ENCODE results near the gene HOXB7.

Gene HOXB7

DNA sequence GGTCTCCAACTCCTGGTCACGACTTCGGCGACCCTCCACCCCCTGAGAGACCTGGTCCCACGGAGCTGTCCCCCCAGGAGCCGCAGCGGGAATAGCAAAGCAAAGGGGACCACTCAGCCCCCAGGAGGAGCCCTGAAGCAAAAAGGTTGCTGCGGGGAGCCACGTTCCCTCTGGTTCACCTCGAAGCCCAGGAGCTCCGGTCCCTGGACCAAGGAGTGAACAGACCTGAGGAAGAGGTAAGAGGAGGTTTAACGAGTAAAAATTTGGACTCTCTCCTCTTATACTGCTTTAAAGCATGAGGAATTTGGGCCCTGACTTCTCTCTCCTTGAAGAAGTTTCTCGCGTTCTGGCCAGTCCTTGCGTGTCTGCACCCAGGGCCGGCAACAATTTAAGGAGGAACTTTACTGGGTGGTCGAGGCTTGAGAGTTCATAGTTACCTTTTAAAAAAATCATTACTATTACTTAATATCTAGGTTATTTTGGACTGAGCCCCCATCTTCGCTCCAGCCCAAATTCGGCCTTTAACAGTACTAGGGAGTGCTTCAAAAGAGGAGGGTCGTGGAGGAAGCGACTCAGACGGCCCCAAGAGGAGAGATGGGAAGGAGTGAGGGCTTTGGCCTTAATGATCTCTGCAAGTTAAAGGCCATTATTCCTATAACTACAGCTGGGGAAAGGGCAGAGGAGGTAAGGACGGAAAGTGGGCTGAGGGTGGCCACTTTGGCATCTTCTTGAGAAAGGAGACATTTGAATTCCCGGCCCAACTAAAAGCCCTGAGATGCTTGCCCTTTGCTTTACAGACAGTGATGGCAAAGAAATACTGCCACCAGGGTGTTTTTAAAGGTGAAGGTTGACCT lies 32.3 kb upstream of the HOXB7 start:
- WGBS, result 18% methylated on average over 21 of the region's 23 CpGs
- no peak overlapping the region for H3K9ac ChIP-seq (ENCODE audit: low read depth, low read length)
- H3K27me3 ChIP-seq (ENCODE audit: insufficient read depth, low read length), result peaks cover 100% of the 10 kb centered on the region
- peaks cover 5% of the 10 kb centered on the region; the same call in 1 of the 2 replicates for H3K4me1 ChIP-seq (ENCODE audit: insufficient read depth, low read length)
- no peaks in the 10 kb centered on the region for H3K9me3 ChIP-seq (ENCODE audit: insufficient read depth, low read depth, low read length)
- no peaks in the 10 kb centered on the region for H3K36me3 ChIP-seq (ENCODE audit: insufficient read depth, low read length)
- H3K27ac ChIP-seq (ENCODE audit: low read depth, low read length), result no peak overlapping the region
- H3K4me3 ChIP-seq (ENCODE audit: low read length), result no peak overlapping the region

DNA sequence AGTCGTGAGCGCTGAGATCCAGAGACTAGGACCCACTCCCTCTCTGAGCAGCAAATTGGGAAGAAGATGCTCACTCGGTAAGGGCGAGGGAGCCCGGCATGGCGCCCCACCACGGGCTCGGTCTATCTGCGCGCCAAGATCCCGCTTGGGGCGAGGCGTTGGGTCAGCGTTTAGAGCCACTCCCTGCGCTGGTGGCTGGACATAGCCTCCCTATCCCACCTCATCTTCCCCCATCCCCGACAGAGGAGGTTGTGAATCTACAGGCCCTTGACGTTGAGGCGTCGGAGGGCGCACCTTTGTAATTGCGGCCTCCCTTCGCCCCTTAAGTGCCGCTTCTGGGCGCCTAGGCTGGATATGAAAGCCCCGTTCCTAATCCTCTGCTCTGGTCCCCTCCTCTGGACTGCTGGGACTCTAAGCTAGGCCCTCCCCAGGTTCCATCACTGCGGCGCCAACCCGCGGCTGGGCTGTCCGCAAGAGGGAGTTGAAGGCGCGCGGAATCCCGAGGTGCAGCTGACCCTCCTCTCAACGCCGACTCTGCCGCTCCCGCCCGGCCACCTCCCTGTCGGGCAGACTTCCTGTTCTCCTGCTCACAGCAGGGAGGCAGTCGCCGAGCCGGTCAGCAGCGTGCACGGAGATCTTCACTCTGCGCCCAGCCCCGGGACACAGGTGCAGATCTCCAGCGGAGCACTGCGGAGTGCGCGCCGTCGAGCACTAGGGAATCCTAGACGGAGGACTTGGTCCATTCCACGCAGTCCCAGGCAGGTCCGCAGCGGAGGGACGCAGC lies 31.4 kb upstream of the HOXB7 start:
- H3K27me3 ChIP-seq (ENCODE audit: insufficient read depth, low read length), result peaks cover 100% of the 10 kb centered on the region

DNA sequence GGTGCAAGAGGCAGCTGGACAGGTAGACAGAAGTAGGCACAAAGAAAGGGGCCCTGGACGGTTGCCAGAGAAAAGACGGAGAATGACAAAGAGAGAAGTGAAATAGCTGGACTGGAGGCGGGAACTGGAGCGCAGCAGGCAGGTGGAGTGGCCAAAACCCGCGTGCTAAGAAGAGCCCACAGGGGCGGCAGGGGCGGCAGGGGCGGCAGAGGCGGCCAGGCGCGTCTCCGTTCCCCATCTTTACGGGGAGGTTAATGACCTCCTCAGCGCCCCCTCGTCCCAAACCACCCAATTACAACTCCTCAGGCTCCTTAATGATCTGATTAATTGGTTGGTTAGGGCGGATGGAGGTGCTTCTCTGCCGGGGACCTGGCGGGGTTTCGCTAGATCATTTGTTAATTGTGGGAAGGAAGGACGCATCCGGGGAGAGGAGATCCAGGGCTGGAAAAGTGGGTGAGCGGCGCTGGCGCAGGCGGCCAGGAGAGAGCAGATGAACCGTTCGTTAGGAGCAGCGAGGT lies 30.8 kb upstream of the HOXB7 start:
- Histone ChIP-seq H3K4me3 (ENCODE audit: low read length) (no peak overlapping the region), H3K9me3 (ENCODE audit: insufficient read depth, low read depth, low read length) (no peaks in the 10 kb centered on the region), H3K27ac (ENCODE audit: low read depth, low read length) (no peak overlapping the region), H3K36me3 (ENCODE audit: insufficient read depth, low read length) (no peaks in the 10 kb centered on the region), H3K9ac (ENCODE audit: low read depth, low read length) (no peak overlapping the region), H3K27me3 (ENCODE audit: insufficient read depth, low read length) (peaks cover 100% of the 10 kb centered on the region), H3K4me1 (ENCODE audit: insufficient read depth, low read length) (peaks cover 5% of the 10 kb centered on the region; the same call in 1 of the 2 replicates)
- WGBS, result 5% methylated on average over 27 of the region's 29 CpGs

More for the DNA sequence above, 31.4 kb upstream of the HOXB7 start:
- Histone ChIP-seq H3K36me3 (ENCODE audit: insufficient read depth, low read length) (no peaks in the 10 kb centered on the region), H3K4me3 (ENCODE audit: low read length) (no peak overlapping the region), H3K9me3 (ENCODE audit: insufficient read depth, low read depth, low read length) (no peaks in the 10 kb centered on the region), H3K9ac (ENCODE audit: low read depth, low read length) (no peak overlapping the region), H3K4me1 (ENCODE audit: insufficient read depth, low read length) (peaks cover 5% of the 10 kb centered on the region; the same call in 1 of the 2 replicates), H3K27ac (ENCODE audit: low read depth, low read length) (no peak overlapping the region)
- WGBS, result 2% methylated on average over 58 of the region's 58 CpGs

DNA sequence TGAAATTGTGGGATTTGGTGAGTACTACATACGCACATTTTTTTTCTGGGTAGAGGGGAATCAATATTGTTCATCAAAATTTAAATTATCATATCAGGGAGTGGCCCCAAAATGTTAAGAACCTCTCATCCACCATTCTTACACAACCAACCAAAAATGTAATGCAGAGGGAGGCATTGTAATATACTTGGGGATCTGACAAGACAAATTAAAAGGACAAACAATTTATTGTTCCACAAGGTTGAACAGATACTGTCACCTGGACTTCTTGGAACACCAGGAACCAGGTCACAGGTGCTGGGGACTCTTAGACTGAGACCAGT lies 30.0 kb upstream of the HOXB7 start:
- H3K4me3 ChIP-seq (ENCODE audit: low read length), result no peak overlapping the region
- no peaks in the 10 kb centered on the region; the same call in 1 of the 2 replicates for H3K4me1 ChIP-seq (ENCODE audit: insufficient read depth, low read length)
- peaks cover 100% of the 10 kb centered on the region for H3K27me3 ChIP-seq (ENCODE audit: insufficient read depth, low read length)
- H3K9ac ChIP-seq (ENCODE audit: low read depth, low read length), result no peak overlapping the region
- no peaks in the 10 kb centered on the region for H3K9me3 ChIP-seq (ENCODE audit: insufficient read depth, low read depth, low read length)
- H3K36me3 ChIP-seq (ENCODE audit: insufficient read depth, low read length), result no peaks in the 10 kb centered on the region
- WGBS, result no CpG with 5 or more reads among the region's 1 CpG
- no peak overlapping the region for H3K27ac ChIP-seq (ENCODE audit: low read depth, low read length)

DNA sequence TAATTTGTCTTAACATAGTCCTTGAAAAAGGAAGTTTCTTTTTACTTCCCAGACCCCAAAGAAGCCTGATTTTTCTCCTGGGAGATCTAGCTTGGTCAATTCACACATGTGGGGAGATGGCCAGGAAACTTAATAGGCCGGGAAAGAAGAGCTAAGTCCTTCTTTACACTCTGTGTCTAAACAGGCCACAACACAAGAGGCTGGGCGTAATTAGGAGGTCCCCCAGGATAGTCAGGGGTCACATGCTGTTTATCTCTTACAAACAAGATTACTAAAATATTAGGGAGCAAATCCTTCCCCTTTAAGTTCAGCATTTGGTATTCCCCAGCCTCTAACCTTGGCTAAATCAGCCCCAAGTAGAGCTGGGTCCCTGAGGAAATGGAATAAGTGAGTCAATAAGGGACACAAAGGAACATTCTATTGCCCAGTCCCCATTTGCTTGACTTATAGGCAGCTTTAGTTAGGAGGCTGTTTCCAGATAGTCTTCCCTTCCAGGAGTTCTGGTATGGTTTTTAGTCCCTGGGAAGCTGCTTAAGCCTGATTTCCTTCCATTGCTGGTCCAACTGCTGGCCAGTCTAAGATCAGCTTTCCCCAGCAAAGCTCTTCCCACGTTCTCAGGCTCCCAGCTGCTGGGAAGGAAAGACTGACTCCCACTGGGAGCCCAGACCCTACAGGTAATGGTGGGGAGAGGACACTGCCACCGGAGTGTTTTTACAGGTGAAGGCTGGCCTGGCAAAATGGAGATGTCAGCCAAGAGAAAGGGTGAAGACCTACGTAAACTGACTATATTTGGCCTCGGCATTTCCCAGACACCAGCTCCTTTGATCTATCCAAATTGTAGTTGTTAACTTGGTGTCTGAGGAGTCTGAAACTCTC lies 29.4 kb upstream of the HOXB7 start:
- H3K9ac ChIP-seq (ENCODE audit: low read depth, low read length), result no peak overlapping the region
- no peak overlapping the region for H3K27ac ChIP-seq (ENCODE audit: low read depth, low read length)
- peaks cover 100% of the 10 kb centered on the region for H3K27me3 ChIP-seq (ENCODE audit: insufficient read depth, low read length)
- H3K9me3 ChIP-seq (ENCODE audit: insufficient read depth, low read depth, low read length), result no peaks in the 10 kb centered on the region
- WGBS, result 68% methylated on average over 6 of the region's 6 CpGs
- H3K4me3 ChIP-seq (ENCODE audit: low read length), result no peak overlapping the region
- no peaks in the 10 kb centered on the region; the same call in 1 of the 2 replicates for H3K4me1 ChIP-seq (ENCODE audit: insufficient read depth, low read length)
- H3K36me3 ChIP-seq (ENCODE audit: insufficient read depth, low read length), result no peaks in the 10 kb centered on the region

DNA sequence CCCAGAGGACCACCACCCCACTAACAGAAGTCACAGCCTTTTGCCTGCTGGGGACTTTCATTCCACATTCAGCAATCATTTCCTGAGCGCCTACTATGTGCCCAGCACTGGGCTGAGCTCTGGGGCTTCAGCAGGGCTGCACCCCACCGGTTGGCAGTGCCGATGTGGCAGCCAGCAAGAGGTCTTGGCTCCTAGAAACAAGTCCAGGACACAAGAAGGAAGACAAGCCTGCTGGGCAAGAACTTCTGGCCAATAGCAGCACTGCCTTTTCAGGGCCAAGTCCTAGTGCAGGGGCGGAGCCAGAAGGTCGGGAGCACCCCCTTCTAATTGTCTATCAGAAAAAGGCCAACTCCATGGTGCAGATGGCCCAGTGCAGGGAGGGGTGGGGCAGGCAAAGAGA lies 28.3 kb upstream of the HOXB7 start:
- Histone ChIP-seq H3K9ac (ENCODE audit: low read depth, low read length) (no peak overlapping the region), H3K27ac (ENCODE audit: low read depth, low read length) (no peak overlapping the region), H3K4me1 (ENCODE audit: insufficient read depth, low read length) (no peaks in the 10 kb centered on the region; the same call in 1 of the 2 replicates), H3K36me3 (ENCODE audit: insufficient read depth, low read length) (no peaks in the 10 kb centered on the region), H3K4me3 (ENCODE audit: low read length) (no peak overlapping the region), H3K27me3 (ENCODE audit: insufficient read depth, low read length) (peaks cover 100% of the 10 kb centered on the region), H3K9me3 (ENCODE audit: insufficient read depth, low read depth, low read length) (no peaks in the 10 kb centered on the region)
- 55% methylated on average over 5 of the region's 5 CpGs for WGBS

DNA sequence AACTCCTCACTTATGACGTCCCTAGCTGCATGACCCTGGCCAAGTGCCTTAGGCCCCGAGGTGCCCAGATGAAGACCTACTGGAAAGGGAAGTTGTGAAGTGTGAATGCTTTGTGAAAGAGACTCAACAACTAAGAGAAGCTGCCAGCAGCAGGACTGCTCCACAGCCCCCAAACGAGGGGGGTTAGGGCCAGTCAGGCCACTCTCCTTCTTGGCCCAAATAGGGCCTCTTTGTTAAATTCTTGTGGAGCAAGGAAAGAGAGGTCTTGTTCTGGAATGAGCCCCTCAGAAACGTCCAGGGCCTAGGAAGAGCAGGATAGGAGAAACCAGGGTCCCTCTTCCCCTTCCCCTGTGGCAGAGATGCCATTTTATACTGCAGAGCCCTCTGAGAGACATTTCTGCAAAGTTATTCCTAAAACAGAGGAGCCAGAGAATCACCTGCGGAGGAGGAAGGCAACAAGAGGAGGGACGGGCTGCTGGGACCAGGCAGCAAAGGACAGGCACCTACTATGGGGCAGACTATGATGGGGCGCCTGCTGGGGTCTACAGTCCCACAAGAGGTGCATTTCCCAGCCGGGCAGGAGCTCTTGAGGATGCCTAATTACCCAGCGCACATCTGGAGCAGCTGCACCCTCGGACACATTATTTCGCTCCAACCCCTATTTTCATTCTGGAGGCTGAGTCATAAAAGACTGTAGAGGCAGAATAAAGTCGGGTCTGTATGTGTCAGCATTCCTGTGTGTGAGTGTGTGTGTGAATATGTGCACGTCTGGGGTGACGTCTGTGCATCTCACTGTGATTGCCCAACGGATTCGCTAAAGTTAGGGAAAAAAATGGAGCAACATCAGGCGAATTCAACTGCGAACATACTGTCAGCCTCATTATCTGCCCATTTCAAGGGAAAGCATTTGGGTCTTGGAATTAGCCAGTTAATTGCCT lies 26.8 kb upstream of the HOXB7 start:
- WGBS, result 43% methylated on average over 18 of the region's 18 CpGs

DNA sequence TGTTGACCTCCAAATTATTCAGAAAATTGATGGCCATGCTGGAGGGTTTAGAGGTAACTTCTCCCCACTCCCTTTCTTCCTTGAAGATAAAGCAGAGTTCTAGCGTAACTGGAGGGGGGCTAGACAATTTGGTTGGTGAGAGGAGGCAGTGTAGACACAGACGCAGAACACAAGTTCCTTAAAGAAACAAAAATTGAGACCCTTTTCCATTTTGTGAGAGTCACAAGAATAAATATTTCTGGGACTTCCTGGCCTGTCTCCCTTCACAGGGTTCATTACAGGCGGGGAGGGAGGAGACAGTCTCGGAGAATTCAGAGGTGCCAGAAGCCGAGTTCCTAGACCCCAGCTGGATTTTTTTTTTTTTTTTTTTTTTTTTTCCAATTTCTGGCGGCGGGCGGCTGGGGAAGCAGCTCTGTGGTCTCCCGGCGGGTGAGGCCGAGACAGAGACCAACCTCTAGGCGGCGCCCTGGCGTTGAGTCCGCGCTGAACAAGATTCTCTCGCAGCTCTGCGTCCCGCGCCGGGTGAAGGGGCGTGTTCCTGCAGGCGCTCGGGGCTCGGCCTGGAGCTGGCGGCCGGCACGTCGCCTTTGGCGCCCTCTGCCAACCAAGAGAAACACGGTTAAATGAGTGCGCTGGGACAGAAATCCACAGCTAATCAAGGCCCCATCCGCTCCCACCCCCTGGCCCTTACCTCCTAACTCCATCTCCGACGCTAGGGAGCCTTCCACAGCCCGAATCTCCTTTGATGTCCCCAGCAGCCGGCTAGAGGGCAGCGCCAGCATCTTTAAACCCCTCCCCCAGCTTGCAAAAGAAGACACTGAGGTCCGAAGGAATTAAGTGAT lies 25.6 kb upstream of the HOXB7 start:
- Histone ChIP-seq H3K4me1 (ENCODE audit: insufficient read depth, low read length) (0 out of 2 replicates have a peak, but pooled peaks cover 3% of the 10 kb centered on the region), H3K36me3 (ENCODE audit: insufficient read depth, low read length) (no peaks in the 10 kb centered on the region), H3K4me3 (ENCODE audit: low read length) (peak overlapping the region; percentile 15; the same call in 1 of the 2 replicates), H3K9ac (ENCODE audit: low read depth, low read length) (no peak overlapping the region), H3K27ac (ENCODE audit: low read depth, low read length) (no peak overlapping the region), H3K27me3 (ENCODE audit: insufficient read depth, low read length) (peaks cover 100% of the 10 kb centered on the region), H3K9me3 (ENCODE audit: insufficient read depth, low read depth, low read length) (no peaks in the 10 kb centered on the region)
- 2% methylated on average over 38 of the region's 39 CpGs for WGBS

More for the DNA sequence above, 26.8 kb upstream of the HOXB7 start:
- no peak overlapping the region for H3K27ac ChIP-seq (ENCODE audit: low read depth, low read length)
- 0 out of 2 replicates have a peak, but pooled peaks cover 1% of the 10 kb centered on the region for H3K4me1 ChIP-seq (ENCODE audit: insufficient read depth, low read length)
- H3K4me3 ChIP-seq (ENCODE audit: low read length), result no peak overlapping the region
- peaks cover 100% of the 10 kb centered on the region for H3K27me3 ChIP-seq (ENCODE audit: insufficient read depth, low read length)
- H3K9me3 ChIP-seq (ENCODE audit: insufficient read depth, low read depth, low read length), result no peaks in the 10 kb centered on the region
- no peaks in the 10 kb centered on the region for H3K36me3 ChIP-seq (ENCODE audit: insufficient read depth, low read length)
- H3K9ac ChIP-seq (ENCODE audit: low read depth, low read length), result no peak overlapping the region

DNA sequence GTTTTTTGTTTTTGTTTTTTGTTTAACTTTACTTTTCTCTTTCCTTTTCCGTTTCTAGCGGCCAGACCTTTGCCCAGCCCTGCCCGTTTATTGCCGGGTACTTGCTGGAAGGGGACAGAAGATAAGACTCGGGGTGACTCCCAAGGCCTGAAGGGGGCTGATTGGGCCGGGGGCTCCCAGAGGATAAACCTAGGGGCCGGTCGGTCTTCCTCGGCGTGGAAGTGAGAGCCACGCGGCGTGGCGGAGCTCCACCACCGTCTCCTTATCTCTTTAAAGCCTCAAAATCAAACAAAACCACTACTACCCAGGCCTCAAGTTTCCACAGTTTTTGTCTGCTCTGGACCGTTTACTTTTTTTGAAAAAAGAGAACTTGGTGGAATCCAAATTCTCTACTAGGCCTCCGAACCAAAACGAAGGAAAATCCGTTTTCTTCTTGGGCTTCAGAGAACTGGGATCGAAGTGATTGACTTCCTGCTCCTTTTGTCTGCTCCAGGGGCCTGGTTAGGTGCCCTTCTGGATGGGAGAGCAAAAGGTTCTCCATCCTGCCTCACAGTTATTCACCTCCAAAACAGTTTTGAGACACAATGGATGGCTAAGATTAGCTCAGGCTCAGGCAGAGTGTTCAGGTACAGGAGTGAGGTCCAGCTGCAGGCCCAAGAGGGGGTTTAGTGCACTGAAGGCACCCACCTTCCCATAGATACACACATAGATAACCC lies 23.8 kb upstream of the HOXB7 start:
- H3K4me1 ChIP-seq (ENCODE audit: insufficient read depth, low read length), result 0 out of 2 replicates have a peak, but pooled peaks cover 3% of the 10 kb centered on the region
- WGBS, result 36% methylated on average over 20 of the region's 20 CpGs
- peaks cover 100% of the 10 kb centered on the region for H3K27me3 ChIP-seq (ENCODE audit: insufficient read depth, low read length)
- H3K9ac ChIP-seq (ENCODE audit: low read depth, low read length), result no peak overlapping the region
- no peak overlapping the region for H3K27ac ChIP-seq (ENCODE audit: low read depth, low read length)
- no peak overlapping the region for H3K4me3 ChIP-seq (ENCODE audit: low read length)
- H3K9me3 ChIP-seq (ENCODE audit: insufficient read depth, low read depth, low read length), result no peaks in the 10 kb centered on the region
- H3K36me3 ChIP-seq (ENCODE audit: insufficient read depth, low read length), result no peaks in the 10 kb centered on the region

Measured in HUES64 (cell line).